Umbilical cord (tissue), 2 donors: ENCODE data around the gene PLEKHG4B. TPM values are rescaled to one million over a fixed set of nuclear protein-coding genes. Genes with fewer than 3 reads are reported as not detected.
A peak's percentile ranks its signal among the peaks of the same experiment; 100 is the strongest.
"Not testable (repeated sequence)": the region's sequence is repeated elsewhere in the genome, so short reads cannot be mapped to it uniquely, and the experiment has no call there.

Experiments
- DNase-seq: peaks from one replicate; pipeline ENCODE4 v3.0.0-alpha.2; 2015; ENCODE audit warnings: low spot score
- total RNA-seq: library from RNA; depleted of rRNA; stranded (reverse); fragments of >200 nt; gene quantifications from one replicate; pipeline ENCODE4 v1.2.3, GENCODE V29; 2014; ENCODE audit warnings: low replicate concordance; ENCODE audit not compliant: insufficient read depth

Gene PLEKHG4B
- total RNA-seq, 1 donor from 2014 or later: 3.1 TPM

GRCh38 chr5:198516-199196, 106.7 kb downstream of the PLEKHG4B start:
- DNase-seq: no peak

GRCh38 chr5:199197-199949, 107.4 kb downstream of the PLEKHG4B start:
- DNase-seq: no peak

GRCh38 chr5:199950-200645, 108.1 kb downstream of the PLEKHG4B start:
- no peak for DNase-seq

GRCh38 chr5:200985-201384, 109.0 kb downstream of the PLEKHG4B start:
- DNase-seq: no peak

DNA sequence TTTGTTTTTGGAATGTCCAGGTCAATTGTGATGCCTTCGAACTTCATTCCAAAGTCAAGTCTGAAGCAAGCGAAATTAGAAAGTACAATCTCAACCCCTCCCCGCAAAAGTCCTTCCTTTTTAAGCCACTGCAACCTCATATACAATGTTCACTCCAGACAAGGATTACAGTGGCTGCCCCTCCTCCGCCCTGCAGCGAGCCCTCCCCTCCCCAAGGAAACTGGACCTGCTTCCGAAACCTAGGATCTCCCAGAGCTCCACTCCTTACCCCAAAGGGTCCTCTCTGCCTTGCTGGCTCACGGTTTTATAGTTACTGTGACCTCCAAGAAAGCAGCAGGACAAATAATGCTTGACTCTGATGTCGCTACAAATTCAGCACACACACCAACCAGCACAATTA, 109.7 kb downstream of the PLEKHG4B start:
- DNase-seq: no peak

DNA sequence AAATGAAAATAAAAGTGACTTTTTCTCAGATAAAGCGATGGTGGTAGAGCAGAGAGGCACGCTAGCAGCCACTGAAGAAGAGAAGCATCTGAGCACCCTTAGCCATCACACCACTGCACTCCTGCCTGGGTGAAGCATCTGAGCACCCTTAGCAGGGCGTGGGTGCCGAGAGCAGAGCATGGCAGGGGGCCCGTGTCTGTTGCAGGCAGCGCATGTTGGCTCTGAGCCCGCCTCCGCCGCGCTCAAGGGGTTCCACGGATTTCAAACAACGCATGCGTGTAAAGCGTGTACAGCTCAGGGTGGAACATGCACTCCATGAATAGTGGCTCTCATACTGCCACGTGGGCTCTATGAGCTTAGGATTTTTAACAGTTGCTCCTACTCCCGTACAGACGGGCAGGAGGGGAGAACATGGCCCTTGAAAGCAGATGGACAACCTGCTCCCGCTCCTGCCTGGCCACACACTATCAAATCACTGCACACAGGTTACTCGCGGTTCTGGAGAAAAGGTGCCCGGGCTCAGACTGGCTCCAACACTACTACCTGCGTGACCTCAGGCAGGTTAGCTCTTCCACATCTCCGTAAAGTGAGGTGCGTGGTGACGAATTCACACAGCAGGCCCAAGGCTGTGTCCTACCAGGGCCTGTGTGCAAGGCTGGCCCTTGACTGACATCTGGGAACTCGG, 111.4 kb downstream of the PLEKHG4B start:
- no peak for DNase-seq

DNA sequence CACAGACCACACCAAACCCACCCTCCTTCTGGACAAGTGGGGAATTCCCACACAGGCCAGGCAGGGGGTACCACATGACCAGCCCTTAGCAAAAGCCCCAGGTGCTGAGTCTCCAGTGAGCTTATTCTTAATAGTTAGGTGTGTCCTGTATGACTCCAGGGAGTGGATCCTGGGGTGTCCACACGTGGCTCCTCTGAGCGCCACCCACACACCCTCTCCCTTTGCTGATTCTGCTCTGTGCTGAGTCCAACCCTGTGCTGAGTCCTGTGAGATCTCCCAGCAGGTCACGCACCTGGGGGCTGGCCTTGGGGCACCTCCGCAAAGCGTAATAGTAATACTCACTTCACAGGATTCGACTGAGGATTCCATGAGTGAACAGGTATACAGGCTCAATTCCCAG, 112.0 kb downstream of the PLEKHG4B start:
- DNase-seq: no peak

DNA sequence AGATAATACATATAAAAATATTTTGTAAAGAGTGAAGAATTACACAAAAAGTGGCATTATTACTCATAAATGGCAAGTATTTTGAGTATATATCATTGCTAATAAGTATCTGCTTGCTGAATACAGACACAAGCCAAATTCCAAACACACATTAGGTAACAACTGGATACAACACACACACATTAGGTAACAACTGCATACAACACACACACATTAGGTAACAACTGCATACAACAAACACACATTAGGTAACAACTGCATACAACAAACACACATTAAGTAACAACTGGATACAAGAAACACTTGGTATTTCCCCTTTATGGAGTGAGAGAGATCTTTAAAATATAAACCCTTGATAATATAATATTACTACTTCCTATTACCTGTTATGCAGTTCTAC, 112.5 kb downstream of the PLEKHG4B start:
- no peak for DNase-seq

GRCh38 chr5:204966-205670, 113.2 kb downstream of the PLEKHG4B start:
- DNase-seq: no peak

DNA sequence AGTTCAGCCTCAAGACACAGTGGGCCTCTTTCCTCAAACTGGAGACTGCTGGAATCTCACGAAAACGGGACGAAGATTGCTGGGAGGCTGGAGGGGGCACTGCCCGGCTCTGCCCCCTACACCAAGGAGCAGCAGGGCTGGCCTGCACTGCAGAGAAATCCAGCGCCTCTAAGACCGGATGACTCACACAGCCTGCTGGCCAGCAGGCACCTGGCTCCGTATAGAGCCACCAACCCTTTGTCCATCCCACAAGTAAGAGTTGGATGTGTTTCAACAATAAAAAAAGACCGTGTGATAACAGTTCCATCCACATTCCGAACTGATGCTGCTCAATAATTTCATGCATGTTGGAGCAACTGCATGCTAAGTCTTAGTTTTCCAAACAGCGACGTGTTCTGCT, 114.4 kb downstream of the PLEKHG4B start:
- peak; percentile 40 for DNase-seq

DNA sequence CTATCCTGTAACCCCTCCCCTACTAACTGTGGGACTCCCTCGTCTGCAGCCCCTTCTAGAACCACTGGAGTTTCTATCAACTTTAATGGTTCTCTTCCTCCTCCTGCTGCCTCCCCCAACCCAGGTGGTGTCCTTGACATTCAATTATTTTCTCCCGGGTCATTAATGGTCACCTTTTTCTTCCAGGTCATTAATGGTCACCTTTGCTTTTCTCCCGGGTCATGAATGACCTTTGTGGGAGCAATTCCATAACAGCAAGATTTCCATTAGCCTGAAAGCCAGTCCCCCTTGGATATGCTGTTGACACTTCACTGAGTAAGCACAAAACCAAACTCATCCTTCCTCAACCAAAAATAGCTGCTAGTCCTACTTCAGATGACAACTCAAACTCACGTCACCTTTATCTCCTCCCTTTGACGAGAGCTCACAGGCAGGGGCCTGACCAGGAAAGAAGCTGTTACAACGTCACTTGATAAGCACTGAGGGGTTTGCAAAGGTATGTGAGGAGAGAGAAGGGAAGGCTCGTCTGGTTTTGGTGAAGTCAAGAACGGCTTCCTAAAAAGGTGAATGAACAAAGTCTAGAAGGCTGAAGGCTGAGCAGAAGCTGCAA, 115.1 kb downstream of the PLEKHG4B start:
- DNase-seq: no peak

GRCh38 chr5:207599-207998, 115.6 kb downstream of the PLEKHG4B start:
- DNase-seq: no peak

DNA sequence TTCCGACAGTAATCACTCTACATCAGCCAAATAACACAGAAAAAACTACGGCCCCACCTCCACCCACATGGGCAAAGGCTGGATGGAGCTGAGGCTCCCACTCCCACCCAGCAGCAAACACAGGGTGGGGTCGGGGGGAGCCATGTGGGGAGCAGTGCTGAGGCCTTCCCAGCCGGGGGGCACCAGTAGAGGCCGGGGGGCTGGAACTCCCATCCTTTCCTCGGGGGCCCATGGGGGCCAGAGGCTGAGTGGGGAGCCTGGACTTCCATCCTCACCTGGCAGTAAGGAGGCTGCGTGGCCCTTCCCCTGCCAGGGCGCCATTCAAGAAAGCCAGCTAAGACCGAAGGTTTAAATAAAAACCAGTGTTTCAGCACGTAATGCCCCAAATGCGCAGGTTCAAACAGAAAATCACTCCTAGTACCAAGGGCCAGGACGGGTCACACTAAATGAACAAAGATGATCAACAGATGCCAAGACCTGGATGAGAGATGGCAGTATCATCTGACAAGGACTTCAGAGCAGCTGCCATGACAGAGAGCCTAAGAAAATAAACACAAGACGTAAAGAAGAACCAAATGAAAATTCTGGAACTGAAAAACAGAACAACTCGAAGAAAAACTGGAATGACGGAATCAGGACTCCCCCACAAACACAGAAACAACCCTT, 116.6 kb downstream of the PLEKHG4B start:
- DNase-seq: no peak

DNA sequence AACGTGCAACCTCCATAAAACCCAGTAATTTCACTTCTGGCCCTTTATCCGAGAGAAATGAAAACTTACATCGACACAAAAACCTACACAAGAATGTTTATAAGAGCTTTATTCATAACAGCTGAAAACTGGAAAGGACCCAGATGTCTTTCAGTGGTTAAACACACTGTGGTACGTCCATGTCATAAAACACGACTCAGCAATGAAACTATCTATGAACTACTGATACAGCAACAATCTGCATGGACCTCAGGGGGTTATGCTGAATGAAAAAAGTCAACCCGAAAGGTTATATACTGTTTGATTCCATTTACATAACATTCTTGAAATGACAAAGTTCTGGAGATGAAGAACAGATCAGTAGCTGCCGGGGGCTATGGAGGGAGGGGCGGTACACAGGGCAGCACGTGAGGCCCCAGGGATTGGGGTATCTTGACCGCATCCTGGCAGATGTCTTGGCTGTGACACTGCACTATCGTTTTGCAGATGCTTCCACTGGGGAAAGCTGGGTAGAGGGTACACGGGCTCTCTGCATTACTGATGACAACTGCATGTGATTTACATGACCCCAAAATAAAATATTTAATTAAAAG, 121.9 kb downstream of the PLEKHG4B start:
- no peak for DNase-seq

DNA sequence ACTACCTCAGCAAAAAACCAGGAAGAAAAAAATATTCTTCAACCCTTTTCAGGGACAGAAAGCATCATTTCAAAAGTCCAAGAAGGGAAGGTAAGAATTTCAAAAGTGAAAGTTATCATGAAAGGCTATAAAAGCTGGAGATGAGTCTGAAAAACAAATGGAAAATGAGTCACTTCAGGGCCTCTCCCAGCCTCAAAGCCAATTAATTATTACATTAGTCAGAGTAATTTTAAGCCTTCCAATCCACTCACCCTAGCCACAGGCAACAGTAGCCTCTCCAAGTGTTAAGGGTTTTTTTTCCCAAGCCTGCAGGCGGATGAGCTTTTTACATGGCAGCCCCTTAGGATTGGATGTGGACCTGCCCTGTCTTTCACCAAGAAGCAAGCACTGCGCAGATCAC, 123.3 kb downstream of the PLEKHG4B start:
- DNase-seq: not testable (repeated sequence)

DNA sequence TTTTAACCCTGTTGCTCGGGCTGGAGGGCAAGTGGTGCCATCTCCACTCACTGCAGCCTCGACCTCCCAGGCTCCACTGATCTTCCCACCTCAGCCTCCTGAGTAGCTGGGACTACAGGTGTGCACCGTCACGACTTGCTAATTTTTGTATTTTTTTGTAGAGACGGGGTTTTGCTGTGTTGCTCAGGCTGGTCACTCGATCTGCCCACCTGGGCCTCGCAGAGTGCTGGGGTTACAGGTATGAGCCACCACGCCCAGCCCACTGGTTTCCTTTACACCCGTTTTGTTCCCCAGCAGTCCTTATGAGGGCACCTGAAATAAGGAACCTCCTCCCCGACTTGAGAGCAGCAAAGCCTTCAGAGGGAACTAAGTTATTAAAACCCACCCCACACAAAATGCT, 124.1 kb downstream of the PLEKHG4B start:
- not testable (repeated sequence) for DNase-seq

DNA sequence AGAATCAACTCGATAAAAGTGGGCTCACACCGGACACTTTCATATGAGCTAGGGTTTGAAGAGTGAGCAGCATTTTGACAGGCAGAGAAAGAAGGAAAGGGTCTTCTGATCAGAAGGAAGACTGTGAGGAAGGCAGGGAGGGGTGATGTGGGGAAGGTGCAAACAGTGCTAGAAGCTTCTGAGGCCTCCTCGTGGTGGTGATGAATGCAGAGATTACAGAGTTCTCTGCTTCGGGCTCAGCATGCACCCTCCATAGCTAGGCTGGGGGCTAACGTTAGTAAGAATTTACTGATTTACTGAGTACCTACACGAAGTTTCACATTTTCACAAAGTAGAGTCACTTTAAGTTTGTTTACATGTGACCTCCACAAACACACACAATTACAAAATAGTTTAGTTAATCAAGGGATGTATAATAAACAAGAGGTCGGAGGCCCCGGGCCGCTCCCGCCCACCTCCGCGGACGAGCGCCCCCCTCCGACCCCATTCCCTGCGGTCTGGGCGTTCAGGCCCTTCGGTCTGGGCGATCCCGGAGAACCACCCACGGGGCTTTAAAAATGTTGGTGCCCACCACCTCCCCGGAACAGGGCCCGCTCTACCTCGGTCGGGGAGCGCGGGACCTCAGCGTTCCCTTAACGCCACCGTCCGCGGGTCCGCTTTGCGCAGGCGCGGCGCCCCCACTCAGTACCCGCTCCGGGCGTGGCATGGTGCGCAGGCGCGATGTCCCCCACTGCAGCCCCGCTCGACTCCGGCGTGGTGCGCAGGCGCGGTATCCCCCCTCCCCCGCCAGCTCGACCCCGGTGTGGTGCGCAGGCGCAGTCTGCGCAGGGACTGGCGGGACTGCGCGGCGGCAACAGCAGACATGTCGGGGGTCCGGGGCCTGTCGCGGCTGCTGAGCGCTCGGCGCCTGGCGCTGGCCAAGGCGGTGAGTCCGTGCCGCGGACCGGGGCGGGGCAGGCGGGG, 125.8 kb downstream of the PLEKHG4B start, which contains the start of the genes CCDC127 and SDHA:
Gene CCDC127, minus strand, starts transcription at position 660 of the 963 bp plus-strand sequence. CDS start 1,304 bp downstream, outside the sequence.
Gene SDHA, plus strand, starts transcription at position 827 of the 963 bp plus-strand sequence. Its CDS starts 36 bp downstream, at position 863.
- peak; percentile 98 for DNase-seq
